PC-9 (cell line): Measurements from ENCODE around the gene ADAMTS13.

Experiments used
- EZH2 ChIP-seq: fragments of 200-600 bp; sonication (generic); IDR thresholded peaks from 2 replicates; pipeline ENCODE4 v1.8.0; 2017; ENCODE audit warnings: antibody characterized with exemption, low read depth
- TF ChIP-seq, protein P1 (sequence below): fragments of 200-600 bp; sonication (generic); conservative IDR thresholded peaks from 2 replicates; pipeline ENCODE4 v1.6.1; 2017; ENCODE audit warnings: mixed run types, antibody characterized with exemption, mild to moderate bottlenecking, moderate library complexity

GRCh38 chr9:133468374-133468773 is 46.2 kb downstream of the ADAMTS13 start:
- TF ChIP-seq, protein P1, sequence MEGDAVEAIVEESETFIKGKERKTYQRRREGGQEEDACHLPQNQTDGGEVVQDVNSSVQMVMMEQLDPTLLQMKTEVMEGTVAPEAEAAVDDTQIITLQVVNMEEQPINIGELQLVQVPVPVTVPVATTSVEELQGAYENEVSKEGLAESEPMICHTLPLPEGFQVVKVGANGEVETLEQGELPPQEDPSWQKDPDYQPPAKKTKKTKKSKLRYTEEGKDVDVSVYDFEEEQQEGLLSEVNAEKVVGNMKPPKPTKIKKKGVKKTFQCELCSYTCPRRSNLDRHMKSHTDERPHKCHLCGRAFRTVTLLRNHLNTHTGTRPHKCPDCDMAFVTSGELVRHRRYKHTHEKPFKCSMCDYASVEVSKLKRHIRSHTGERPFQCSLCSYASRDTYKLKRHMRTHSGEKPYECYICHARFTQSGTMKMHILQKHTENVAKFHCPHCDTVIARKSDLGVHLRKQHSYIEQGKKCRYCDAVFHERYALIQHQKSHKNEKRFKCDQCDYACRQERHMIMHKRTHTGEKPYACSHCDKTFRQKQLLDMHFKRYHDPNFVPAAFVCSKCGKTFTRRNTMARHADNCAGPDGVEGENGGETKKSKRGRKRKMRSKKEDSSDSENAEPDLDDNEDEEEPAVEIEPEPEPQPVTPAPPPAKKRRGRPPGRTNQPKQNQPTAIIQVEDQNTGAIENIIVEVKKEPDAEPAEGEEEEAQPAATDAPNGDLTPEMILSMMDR = no peak
- TF ChIP-seq EZH2 = no peak
